Fibroblast of lung (primary cell): ENCODE data around the gene SRD5A3. TPM values are rescaled to one million over a fixed set of nuclear protein-coding genes. Genes with fewer than 3 reads are reported as not detected.

Experiments
- DNase-seq, 2 donors: peaks; one replicate each; pipeline versions ENCODE4 v3.0.0 to v3.0.0-alpha.2; 2010; ENCODE audit warnings: low read depth in 2 of 2
- H2AFZ ChIP-seq: 2 replicates; pipeline ENCODE4 v1.5.1; 2012; ENCODE audit warnings: low read length, control low read depth, inconsistent platforms
- H3K27ac ChIP-seq: 2 replicates; pipeline ENCODE4 v1.5.1; 2011; ENCODE audit warnings: low read length, control low read depth; ENCODE audit not compliant: insufficient read depth
- H3K27me3 ChIP-seq: 2 replicates; pipeline ENCODE4 v1.5.1; 2011; ENCODE audit warnings: mild to moderate bottlenecking, low read length; ENCODE audit not compliant: control insufficient read depth, insufficient read depth
- H3K36me3 ChIP-seq: 2 replicates; pipeline ENCODE4 v1.5.1; 2011; ENCODE audit warnings: low read length; ENCODE audit not compliant: control insufficient read depth, insufficient read depth
- H3K4me1 ChIP-seq: 2 replicates; pipeline ENCODE4 v1.5.1; 2011; ENCODE audit warnings: low read length; ENCODE audit not compliant: control insufficient read depth, insufficient read depth; ENCODE audit errors: extremely low read depth
- H3K4me2 ChIP-seq: 2 replicates; pipeline ENCODE4 v1.5.1; 2011; ENCODE audit warnings: low read length, control low read depth; ENCODE audit not compliant: insufficient read depth; ENCODE audit errors: extremely low read depth
- H3K4me3 ChIP-seq, 4 experiments: fragments of 200-600 bp in 1 of 4; sonication (generic) in 1 of 4; replicated peaks in 1 of 4; 2 replicates each; pipeline ENCODE4 v1.5.1; 2011 to 2016; ENCODE audit warnings: low read length in 4 of 4, low read depth in 3 of 4, mild to moderate bottlenecking in 3 of 4, control low read depth in 2 of 4, inconsistent platforms in 1 of 4, mixed read lengths in 1 of 4; ENCODE audit not compliant: insufficient read depth in 1 of 4; ENCODE audit errors: control extremely low read depth in 1 of 4
- H3K79me2 ChIP-seq: 2 replicates; pipeline ENCODE4 v1.5.1; 2012; ENCODE audit warnings: mild to moderate bottlenecking, low read length, inconsistent platforms; ENCODE audit not compliant: control insufficient read depth, insufficient read depth
- H3K9ac ChIP-seq: 2 replicates; pipeline ENCODE4 v1.5.1; 2011; ENCODE audit warnings: mild to moderate bottlenecking, low read length, control low read depth; ENCODE audit not compliant: insufficient read depth
- H3K9me3 ChIP-seq: 2 replicates; pipeline ENCODE4 v1.5.1; 2012; ENCODE audit warnings: low read depth, low read length; ENCODE audit not compliant: control insufficient read depth, insufficient read depth
- H4K20me1 ChIP-seq: 2 replicates; pipeline ENCODE4 v1.5.1; 2011; ENCODE audit warnings: low read length; ENCODE audit not compliant: control insufficient read depth, insufficient read depth; ENCODE audit errors: extremely low read depth
- CTCF ChIP-seq, 2 donors: IDR thresholded peaks in 1 of 2; conservative IDR thresholded peaks in 1 of 2; 1 replicate in 1 of 2; 2 replicates in 1 of 2; pipeline ENCODE4 v1.5.1; 2011 to 2012; ENCODE audit warnings: low read length in 2 of 2, control low read depth in 1 of 2, inconsistent platforms in 1 of 2, low read depth in 1 of 2, mild to moderate bottlenecking in 1 of 2
- EZH2 ChIP-seq: IDR thresholded peaks from 2 replicates; pipeline ENCODE4 v1.5.1; 2012; ENCODE audit warnings: low read length, control low read depth, mild to moderate bottlenecking; ENCODE audit errors: missing control alignments
- polyA plus RNA-seq, 2 donors: library from polyadenylated mRNA; depleted of rRNA in 1 of 2; stranded (reverse) in 1 of 2; unstranded in 1 of 2; fragments of >200 nt; gene quantifications; 2 replicates each; pipeline ENCODE4 v1.2.1, GENCODE V29; 2011 to 2012; ENCODE audit warnings: missing spikeins in 1 of 2
- total RNA-seq: library from RNA; depleted of rRNA; stranded (reverse); fragments of >200 nt; gene quantifications from 2 replicates; pipeline ENCODE4 v1.2.1, GENCODE V29; 2014

Gene SRD5A3
- total and polyA plus RNA-seq, 2 donors (not counting 1 experiment from before 2014, with no cell fraction given) = 5.0 to 12.3 TPM

GRCh38 chr4:55410431-55410830 is 64.4 kb downstream of the SRD5A3 start:
- Histone ChIP-seq H2AFZ (no peak overlapping the region), H3K4me2 (no peak overlapping the region), H3K9ac (no peak overlapping the region), H3K27ac (no peak overlapping the region), H3K27me3 (no peaks in the 10 kb centered on the region), H3K4me1 (peaks cover 3% of the 10 kb centered on the region), H4K20me1 (no peaks in the 10 kb centered on the region), H3K36me3 (peaks cover 2% of the 10 kb centered on the region), H3K9me3 (no peaks in the 10 kb centered on the region), H3K4me3 (no peak overlapping the region), H3K79me2 (peaks cover 87% of the 10 kb centered on the region)
- no peak for DNase-seq
- TF ChIP-seq EZH2 = no peak
- no peak for TF ChIP-seq CTCF (conservative IDR thresholded peaks at IDR 0.05 in 1 of 2, IDR thresholded peaks at IDR 0.05 in 1 of 2; ENCODE audit: low read depth in 1 of 2, low read length in 2 of 2)

- no peak overlapping the region for H3K9ac ChIP-seq
- TF ChIP-seq EZH2 (no peak), CTCF (conservative IDR thresholded peaks at IDR 0.05 in 1 of 2, IDR thresholded peaks at IDR 0.05 in 1 of 2; ENCODE audit: low read depth in 1 of 2, low read length in 2 of 2) (no peak)
- H4K20me1 ChIP-seq = no peaks in the 10 kb centered on the region
- H3K27me3 ChIP-seq = no peaks in the 10 kb centered on the region
- peaks cover 3% of the 10 kb centered on the region for H3K36me3 ChIP-seq
- H3K4me1 ChIP-seq = peaks cover 3% of the 10 kb centered on the region
- H3K4me2 ChIP-seq = no peak overlapping the region
- peak in 1 of 2 donors; percentile 55 for DNase-seq
- no peak overlapping the region for H3K27ac ChIP-seq
- no peak overlapping the region for H3K4me3 ChIP-seq
- peaks cover 79% of the 10 kb centered on the region for H3K79me2 ChIP-seq
- H2AFZ ChIP-seq = no peak overlapping the region
- no peaks in the 10 kb centered on the region for H3K9me3 ChIP-seq
These were observed 65.6 kb downstream of the SRD5A3 start for GRCh38 chr4:55411621-55412020.

GRCh38 chr4:55416176-55416575 is 70.1 kb downstream of the SRD5A3 start:
- TF ChIP-seq CTCF (conservative IDR thresholded peaks at IDR 0.05 in 1 of 2, IDR thresholded peaks at IDR 0.05 in 1 of 2; ENCODE audit: low read depth in 1 of 2, low read length in 2 of 2) (no peak), EZH2 (no peak)
- Histone ChIP-seq H4K20me1 (no peaks in the 10 kb centered on the region), H3K36me3 (peaks cover 8% of the 10 kb centered on the region)

More at GRCh38 chr4:55416176-55416575, 70.1 kb downstream of the SRD5A3 start:
- Histone ChIP-seq H3K27ac (no peak overlapping the region), H3K27me3 (no peaks in the 10 kb centered on the region), H3K79me2 (peaks cover 49% of the 10 kb centered on the region), H3K4me1 (no peaks in the 10 kb centered on the region), H3K4me2 (no peak overlapping the region), H3K9ac (no peak overlapping the region), H3K4me3 (no peak overlapping the region), H2AFZ (no peak overlapping the region), H3K9me3 (no peaks in the 10 kb centered on the region)
- DNase-seq = no peak

Other genes with a start within 250 kb of the SRD5A3 start
- gene KDR, start 220.6 kb upstream of the SRD5A3 start, total RNA-seq = 0.26 TPM in 1 of 2 replicates, not detected in the other
- gene KDR, start 220.6 kb upstream of the SRD5A3 start, polyA plus RNA-seq = 0.05 and 0.12 TPM in 2 replicates
- 98.9 and 108 TPM in 2 replicates for gene TMEM165, start 49.7 kb downstream of the SRD5A3 start, total RNA-seq
- 103 and 183 TPM in 2 replicates for gene TMEM165, start 49.7 kb downstream of the SRD5A3 start, polyA plus RNA-seq
- gene CLOCK, start 200.7 kb downstream of the SRD5A3 start, total RNA-seq = 17.7 and 27.4 TPM in 2 replicates
- 25.8 and 26.1 TPM in 2 replicates for gene CLOCK, start 200.7 kb downstream of the SRD5A3 start, polyA plus RNA-seq
- gene PDCL2, start 246.0 kb downstream of the SRD5A3 start, total RNA-seq = not detected in 2 replicates
- gene PDCL2, start 246.0 kb downstream of the SRD5A3 start, polyA plus RNA-seq = not detected in 2 replicates